OCI-LY3 (cell line): ENCODE data around the gene SARS1.

Source experiments
- H2AFZ ChIP-seq: fragments of 200-600, 300-600 bp; shearing (Covaris generic); 2 replicates; pipeline ENCODE4 v1.6.0; 2014; ENCODE audit warnings: antibody characterized with exemption, low read depth, low read length
- H3K27ac ChIP-seq: fragments of 200-600, 300-600 bp; sonication (generic); 2 replicates; pipeline ENCODE4 v1.5.1; 2014; ENCODE audit warnings: mild to moderate bottlenecking, low read length, moderate library complexity, mixed read lengths
- H3K27me3 ChIP-seq: fragments of 200-600, 300-600 bp; sonication (generic); 2 replicates; pipeline ENCODE4 v1.6.1; 2014; ENCODE audit warnings: low read depth, low read length, mixed read lengths
- H3K36me3 ChIP-seq: fragments of 200-600, 300-600 bp; sonication (generic); replicated peaks from 2 replicates; pipeline ENCODE3; 2014; ENCODE audit warnings: low read depth, low read length, mixed read lengths
- H3K4me1 ChIP-seq: fragments of 300-600, 200-600 bp; sonication (generic); 2 replicates; pipeline ENCODE4 v1.6.1; 2014; ENCODE audit warnings: low read length, mixed read lengths
- H3K4me2 ChIP-seq: fragments of 200-600, 300-600 bp; sonication (generic); 2 replicates; pipeline ENCODE4 v1.6.1; 2014; ENCODE audit warnings: low read length, mixed read lengths
- H3K4me3 ChIP-seq: fragments of 300-600, 200-600 bp; sonication (generic); 2 replicates; pipeline ENCODE4 v1.5.1; 2014; ENCODE audit warnings: antibody characterized with exemption, mild to moderate bottlenecking, low read length, moderate library complexity
- H3K79me2 ChIP-seq: fragments of 300-600, 200-600 bp; shearing (Covaris generic); 2 replicates; pipeline ENCODE4 v1.6.1; 2014; ENCODE audit warnings: mild to moderate bottlenecking, low read length, mixed read lengths
- H3K9ac ChIP-seq: fragments of 300-600, 200-600 bp; shearing (Covaris generic); 2 replicates; pipeline ENCODE4 v1.6.0; 2014; ENCODE audit warnings: mild to moderate bottlenecking, low read length, moderate library complexity
- H3K9me3 ChIP-seq: fragments of 200-600, 300-600 bp; shearing (Covaris generic); 2 replicates; pipeline ENCODE4 v1.6.1; 2014; ENCODE audit warnings: low read length, mixed read lengths; ENCODE audit not compliant: insufficient read depth
- H4K20me1 ChIP-seq: fragments of 200-600, 300-600 bp; sonication (generic); 2 replicates; pipeline ENCODE4 v1.6.1; 2016; ENCODE audit warnings: low read length, mixed read lengths; ENCODE audit not compliant: insufficient read depth
- EZH2phosphoT487 ChIP-seq: fragments of 200-600 bp; shearing (Covaris generic); IDR thresholded peaks from 2 replicates; pipeline ENCODE4 v1.6.1; 2018; ENCODE audit warnings: antibody characterized with exemption, mixed run types, low read depth
- TF ChIP-seq, protein P1 (sequence below): fragments of 200-600, 300-600 bp; sonication (generic); IDR thresholded peaks from 2 replicates; pipeline ENCODE4 v1.5.1; 2014; ENCODE audit warnings: antibody characterized with exemption, low read length, low read depth

SARS1 gene

DNA sequence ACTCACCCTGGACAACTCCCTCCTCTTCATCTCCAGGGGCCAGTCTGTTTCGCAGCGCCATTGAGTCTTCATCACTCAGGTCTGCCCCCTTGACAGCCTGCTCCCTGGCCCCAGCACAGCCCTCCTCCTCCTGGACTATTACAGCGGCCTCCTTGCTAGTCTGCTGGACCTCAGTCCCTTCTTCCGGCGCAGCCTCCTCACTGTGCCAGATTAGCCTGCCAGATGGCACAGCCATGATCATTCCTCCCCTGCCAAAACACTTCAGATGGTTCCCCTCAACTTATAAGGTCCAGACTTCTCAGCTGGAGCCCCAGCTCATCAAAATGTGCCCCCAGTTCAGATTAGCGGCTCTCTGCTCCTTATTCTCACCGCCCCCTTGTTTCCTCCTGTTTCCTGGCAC is 28.7 kb downstream of the SARS1 start:
- no peak overlapping the region for H3K4me2 ChIP-seq
- H3K9me3 ChIP-seq = no peaks in the 10 kb centered on the region
- H3K79me2 ChIP-seq = no peaks in the 10 kb centered on the region
- no peaks in the 10 kb centered on the region for H3K4me1 ChIP-seq
- no peaks in the 10 kb centered on the region for H4K20me1 ChIP-seq
- no peak overlapping the region for H2AFZ ChIP-seq
- no peaks in the 10 kb centered on the region for H3K27me3 ChIP-seq
- H3K27ac ChIP-seq = no peak overlapping the region
- TF ChIP-seq, protein P1, sequence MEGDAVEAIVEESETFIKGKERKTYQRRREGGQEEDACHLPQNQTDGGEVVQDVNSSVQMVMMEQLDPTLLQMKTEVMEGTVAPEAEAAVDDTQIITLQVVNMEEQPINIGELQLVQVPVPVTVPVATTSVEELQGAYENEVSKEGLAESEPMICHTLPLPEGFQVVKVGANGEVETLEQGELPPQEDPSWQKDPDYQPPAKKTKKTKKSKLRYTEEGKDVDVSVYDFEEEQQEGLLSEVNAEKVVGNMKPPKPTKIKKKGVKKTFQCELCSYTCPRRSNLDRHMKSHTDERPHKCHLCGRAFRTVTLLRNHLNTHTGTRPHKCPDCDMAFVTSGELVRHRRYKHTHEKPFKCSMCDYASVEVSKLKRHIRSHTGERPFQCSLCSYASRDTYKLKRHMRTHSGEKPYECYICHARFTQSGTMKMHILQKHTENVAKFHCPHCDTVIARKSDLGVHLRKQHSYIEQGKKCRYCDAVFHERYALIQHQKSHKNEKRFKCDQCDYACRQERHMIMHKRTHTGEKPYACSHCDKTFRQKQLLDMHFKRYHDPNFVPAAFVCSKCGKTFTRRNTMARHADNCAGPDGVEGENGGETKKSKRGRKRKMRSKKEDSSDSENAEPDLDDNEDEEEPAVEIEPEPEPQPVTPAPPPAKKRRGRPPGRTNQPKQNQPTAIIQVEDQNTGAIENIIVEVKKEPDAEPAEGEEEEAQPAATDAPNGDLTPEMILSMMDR = no peak
- TF ChIP-seq EZH2phosphoT487 = no peak
- no peak overlapping the region for H3K9ac ChIP-seq
- no peak overlapping the region for H3K4me3 ChIP-seq
- H3K36me3 ChIP-seq = no peaks in the 10 kb centered on the region

DNA sequence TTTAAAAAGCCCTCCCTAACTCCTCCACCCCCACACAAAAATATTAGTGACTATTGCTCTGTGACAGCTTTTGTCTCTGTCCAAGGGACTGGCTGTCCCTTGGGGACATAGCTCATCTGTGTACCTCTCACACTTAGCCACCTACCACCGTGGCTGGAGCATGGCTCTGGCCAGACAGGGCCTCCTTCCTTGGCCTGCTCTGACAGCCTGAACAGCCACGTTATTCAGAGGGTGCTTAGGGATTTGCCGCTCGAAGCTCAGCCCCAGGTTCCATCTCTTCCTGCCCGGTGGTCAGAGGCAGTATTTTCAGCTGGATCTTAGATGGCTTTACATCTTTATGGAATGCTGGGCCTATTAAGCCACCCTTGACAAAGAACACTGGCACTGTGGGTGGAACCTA is 29.5 kb downstream of the SARS1 start:
- H3K27me3 ChIP-seq = no peaks in the 10 kb centered on the region
- no peaks in the 10 kb centered on the region for H4K20me1 ChIP-seq
- H3K36me3 ChIP-seq = no peaks in the 10 kb centered on the region
- no peaks in the 10 kb centered on the region for H3K79me2 ChIP-seq
- no peak overlapping the region for H2AFZ ChIP-seq
- H3K4me1 ChIP-seq = no peaks in the 10 kb centered on the region
- no peak overlapping the region for H3K27ac ChIP-seq
- no peak overlapping the region for H3K4me2 ChIP-seq
- no peak overlapping the region for H3K4me3 ChIP-seq
- H3K9ac ChIP-seq = no peak overlapping the region
- TF ChIP-seq, protein P1 = no peak
- TF ChIP-seq EZH2phosphoT487 = no peak
- no peaks in the 10 kb centered on the region for H3K9me3 ChIP-seq

DNA sequence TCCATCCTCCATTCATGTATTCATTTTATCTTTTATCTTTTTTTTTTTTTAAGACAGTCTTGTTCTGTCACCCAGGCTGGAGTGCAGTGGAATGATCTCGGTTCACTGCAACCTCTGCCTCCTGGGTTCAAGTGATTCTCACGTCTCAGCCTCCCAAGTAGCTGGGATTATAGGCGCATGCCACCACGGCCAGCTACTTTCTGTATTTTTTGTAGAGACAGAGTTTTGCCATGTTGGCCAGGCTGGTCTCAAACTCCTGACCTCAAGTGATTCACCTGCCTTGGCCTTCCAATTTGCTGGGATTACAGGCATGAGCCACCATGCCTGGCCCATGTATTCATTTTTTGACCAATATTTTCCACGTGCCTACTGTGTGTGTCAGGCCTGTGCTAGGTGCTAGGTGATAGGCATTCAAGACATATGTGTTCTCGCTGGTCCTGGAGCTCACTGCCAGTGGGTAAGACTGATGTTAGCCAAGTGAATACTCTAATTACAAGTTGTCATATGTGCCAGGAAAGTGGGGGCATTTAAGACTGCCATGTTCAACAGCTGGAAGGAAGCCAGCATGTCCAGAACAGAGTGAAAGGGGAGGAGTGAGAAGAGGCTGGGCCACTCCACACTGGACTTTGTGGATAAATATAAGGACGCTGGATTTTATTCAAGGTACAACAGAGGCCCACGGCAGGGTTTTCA is 30.3 kb downstream of the SARS1 start:
- Histone ChIP-seq H3K36me3 (no peaks in the 10 kb centered on the region), H3K4me2 (no peak overlapping the region), H3K4me1 (peaks cover 2% of the 10 kb centered on the region), H2AFZ (no peak overlapping the region), H4K20me1 (no peaks in the 10 kb centered on the region), H3K4me3 (no peak overlapping the region), H3K79me2 (no peaks in the 10 kb centered on the region), H3K27ac (no peak overlapping the region), H3K27me3 (no peaks in the 10 kb centered on the region), H3K9me3 (no peaks in the 10 kb centered on the region), H3K9ac (no peak overlapping the region)
- TF ChIP-seq, protein P1 = no peak
- TF ChIP-seq EZH2phosphoT487 = no peak

DNA sequence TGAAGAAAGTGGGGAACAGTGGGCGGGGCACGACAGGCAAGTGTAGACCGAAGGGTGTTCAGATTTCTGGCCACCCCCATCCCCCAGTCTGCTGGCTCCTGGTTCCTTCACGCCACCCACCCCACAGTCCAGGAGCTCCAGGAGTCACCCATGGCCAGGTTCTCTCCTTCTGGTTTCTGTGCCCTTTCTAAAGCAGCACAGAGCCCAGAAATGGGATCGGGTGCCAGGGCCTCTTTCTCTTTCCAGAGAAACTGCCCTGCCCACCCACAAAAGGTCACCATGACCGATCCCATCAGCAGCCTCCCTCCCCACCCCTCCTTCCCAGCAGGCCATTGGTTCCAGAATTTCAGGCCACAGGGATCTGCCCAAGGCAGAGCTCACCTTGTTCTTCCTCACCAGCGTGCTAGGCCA is 32.4 kb downstream of the SARS1 start:
- Histone ChIP-seq H3K4me1 (peaks cover 5% of the 10 kb centered on the region), H3K27me3 (no peaks in the 10 kb centered on the region), H3K4me3 (no peak overlapping the region), H3K36me3 (no peaks in the 10 kb centered on the region), H3K9me3 (no peaks in the 10 kb centered on the region), H3K9ac (no peak overlapping the region), H3K27ac (no peak overlapping the region), H2AFZ (no peak overlapping the region), H3K4me2 (no peak overlapping the region), H4K20me1 (no peaks in the 10 kb centered on the region), H3K79me2 (no peaks in the 10 kb centered on the region)
- TF ChIP-seq EZH2phosphoT487 = no peak
- TF ChIP-seq, protein P1 = no peak
